Measurements from ENCODE around the gene DLL3. TPM values are rescaled to one million over a fixed set of nuclear protein-coding genes. Genes with fewer than 3 reads are reported as not detected.
A peak's percentile ranks its signal among the peaks of the same experiment; 100 is the strongest.

DLL3 gene
- total RNA-seq, 1 donor from 2014 or later: not detected

DNA sequence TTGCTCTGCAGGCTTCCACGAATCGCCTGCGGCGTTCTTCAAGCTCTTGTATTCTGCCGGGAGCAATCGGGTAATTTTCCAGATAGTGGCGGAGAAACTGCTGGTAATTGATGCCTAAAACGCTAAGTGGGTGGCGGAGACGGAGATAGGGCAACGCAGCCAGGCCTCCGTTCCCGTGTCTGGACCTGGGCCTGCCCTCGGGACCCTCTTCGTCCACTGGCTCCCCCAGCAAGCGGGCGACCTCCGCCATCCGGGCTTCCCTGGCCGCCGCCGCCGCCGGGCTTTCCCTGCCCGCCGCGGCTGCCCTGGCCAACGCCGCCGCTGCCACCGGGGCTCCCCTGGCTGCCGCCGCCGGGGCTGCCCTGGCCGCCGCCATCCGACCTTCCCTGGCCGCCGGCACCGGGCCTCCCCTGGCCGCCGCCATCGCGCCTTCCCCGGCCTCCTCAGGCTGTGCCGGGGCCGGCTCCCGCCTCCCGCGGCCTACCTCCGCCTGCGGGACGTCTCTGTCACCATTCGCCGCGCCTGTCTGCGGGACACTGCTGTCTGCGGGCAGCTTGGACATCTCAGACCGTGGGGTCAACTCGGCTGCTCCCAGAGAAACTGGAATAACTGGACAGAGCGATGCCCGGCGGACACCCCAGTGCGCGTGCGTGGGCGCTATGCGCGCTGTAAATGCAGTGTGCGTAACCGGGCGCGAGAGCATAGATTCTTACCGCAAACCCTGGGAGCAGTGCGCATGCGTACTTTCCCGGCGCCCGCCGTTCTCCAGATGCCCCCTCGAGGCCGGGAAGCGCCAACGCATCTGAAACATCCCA, 41.0 kb downstream of the DLL3 start, which contains the start of gene EID2:
TSS of gene EID2 (minus strand) at position 644 of the 815 bp plus-strand sequence. CDS start at position 562, 82 bp downstream.
- intact Hi-C loops (cut with DNase I): loop anchor here (5.0 kb wide), 1 partner anchor 102 kb away; the partner anchor contains the start of gene RPS16
- ATAC-seq (ENCODE audit: poor library complexity): peak; percentile 99
- DNase-seq: peak; percentile 98

DNA sequence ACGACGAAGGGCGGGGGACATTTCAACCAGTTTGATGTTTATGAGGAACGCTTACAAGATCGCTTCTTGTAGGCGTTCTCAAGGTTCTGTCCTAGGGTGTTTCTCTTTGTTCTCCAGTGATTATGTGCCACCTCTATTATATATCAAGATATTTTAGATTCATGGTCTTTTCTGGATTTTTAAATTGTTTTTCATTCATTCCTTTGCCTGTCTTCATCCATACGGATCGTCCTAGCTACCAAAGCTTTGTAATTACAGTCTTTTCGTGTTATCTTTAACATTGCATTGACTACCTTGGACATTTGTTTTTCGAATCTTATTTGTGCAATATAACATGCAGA, 41.6 kb downstream of the DLL3 start:
- intact Hi-C loops (cut with DNase I): loop anchor here (5.0 kb wide), 1 partner anchor 103 kb away; the partner anchor contains the start of gene RPS16
- DNase-seq (no peak), ATAC-seq (ENCODE audit: poor library complexity) (no peak)

DNA sequence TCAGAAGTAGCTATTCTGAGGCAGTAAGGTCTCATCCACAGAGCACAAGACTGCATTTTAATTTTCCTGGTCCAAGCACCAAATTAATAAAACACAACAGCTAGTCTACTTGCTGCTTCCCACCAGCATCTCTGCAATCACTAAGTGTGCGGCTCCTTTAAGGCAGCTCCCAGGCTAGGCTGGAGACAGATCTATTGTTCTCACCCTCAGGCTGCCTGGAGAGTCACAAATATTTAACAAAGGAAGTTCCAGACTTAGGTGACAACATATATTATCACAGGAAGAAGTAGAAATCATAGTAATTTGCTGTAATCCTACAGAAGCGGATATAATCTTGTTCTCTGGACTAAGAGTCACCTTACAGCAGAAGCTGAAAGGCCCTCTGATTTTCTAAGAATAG, 43.5 kb downstream of the DLL3 start:
- ATAC-seq (ENCODE audit: poor library complexity) (no peak), DNase-seq (no peak)
- intact Hi-C loops (cut with DNase I): loop anchor here (5.0 kb wide), 1 partner anchor 105 kb away; the partner anchor contains the start of gene RPS16

DNA sequence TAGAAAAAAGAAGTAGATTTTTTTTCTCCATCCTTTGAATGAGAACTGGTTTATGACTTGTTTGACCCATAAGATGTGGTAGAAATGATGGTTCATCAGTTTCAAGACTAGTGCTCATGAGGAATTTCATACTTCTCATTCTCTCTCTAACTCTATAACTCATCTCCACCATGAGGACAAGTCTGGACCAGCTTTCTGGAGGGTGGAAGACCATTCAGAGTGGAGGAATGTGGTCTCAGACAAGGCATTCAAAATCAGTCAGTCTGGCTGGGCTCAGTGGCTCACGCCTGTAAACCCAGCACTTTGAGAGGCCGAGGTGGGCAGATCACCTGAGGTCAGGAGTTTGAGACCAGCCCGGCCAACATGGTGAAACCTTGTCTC, 44.7 kb downstream of the DLL3 start:
- intact Hi-C loops (cut with DNase I): loop anchor here (5.0 kb wide), 1 partner anchor 106 kb away; the partner anchor contains the start of gene RPS16
- ATAC-seq (ENCODE audit: poor library complexity) (no peak), DNase-seq (no peak)

DNA sequence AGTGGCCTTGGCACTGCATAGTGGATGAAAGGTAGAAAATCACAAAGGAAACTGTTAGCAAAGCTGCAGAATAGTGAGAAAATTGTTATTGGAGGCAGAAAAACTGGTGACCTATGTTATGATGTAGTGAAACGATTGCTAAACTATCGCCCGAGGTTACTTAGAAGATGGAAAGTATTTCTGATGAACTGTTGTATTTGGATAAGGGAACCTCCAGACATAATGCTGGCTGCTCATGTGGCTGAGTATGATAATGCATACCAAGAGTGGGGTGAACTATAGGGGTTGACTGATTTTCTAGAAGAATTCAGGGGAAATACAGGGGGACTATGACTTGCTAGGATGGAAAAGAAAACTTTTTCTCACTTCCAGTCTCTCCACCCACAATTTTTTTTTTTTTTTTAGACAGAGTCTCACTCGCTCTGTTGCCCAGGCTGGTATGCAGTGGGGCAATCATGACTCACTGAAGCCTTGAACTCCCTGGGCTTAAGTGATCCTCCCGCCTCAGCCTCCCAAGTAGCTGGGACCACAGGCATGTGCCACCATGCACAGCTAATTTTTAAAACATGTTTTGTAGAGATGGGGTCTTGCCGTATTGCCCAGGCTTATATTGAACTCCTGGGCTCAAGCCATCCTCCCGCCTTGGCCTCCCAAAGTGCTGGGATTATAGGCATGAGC, 45.6 kb downstream of the DLL3 start:
- ATAC-seq (ENCODE audit: poor library complexity) (no peak), DNase-seq (no peak)
- intact Hi-C loops (cut with DNase I): loop anchor here (5.0 kb wide), 1 partner anchor 107 kb away; the partner anchor contains the start of gene RPS16

DNA sequence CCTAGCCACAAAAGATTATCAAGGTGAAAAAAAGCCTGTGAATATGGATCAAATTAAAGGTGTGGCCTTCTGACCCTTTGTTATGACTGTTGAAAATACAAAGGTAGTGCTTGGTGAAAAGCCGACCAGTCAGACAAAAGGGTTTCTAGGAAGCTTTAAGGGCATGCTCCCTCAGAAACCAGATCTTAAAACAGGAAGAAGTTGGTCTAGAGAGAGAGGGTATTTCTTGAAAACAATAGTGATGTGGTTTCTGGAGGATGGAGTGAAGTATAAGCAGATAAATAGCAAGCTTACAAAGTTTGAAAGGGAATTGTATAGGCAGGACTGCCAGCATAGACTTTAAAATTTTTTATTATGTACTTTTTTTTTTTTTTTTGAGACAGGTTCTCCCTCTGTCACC, 46.2 kb downstream of the DLL3 start:
- intact Hi-C loops (cut with DNase I): loop anchor here (5.0 kb wide), 1 partner anchor 108 kb away; the partner anchor contains the start of gene RPS16
- DNase-seq (no peak), ATAC-seq (ENCODE audit: poor library complexity) (no peak)

DNA sequence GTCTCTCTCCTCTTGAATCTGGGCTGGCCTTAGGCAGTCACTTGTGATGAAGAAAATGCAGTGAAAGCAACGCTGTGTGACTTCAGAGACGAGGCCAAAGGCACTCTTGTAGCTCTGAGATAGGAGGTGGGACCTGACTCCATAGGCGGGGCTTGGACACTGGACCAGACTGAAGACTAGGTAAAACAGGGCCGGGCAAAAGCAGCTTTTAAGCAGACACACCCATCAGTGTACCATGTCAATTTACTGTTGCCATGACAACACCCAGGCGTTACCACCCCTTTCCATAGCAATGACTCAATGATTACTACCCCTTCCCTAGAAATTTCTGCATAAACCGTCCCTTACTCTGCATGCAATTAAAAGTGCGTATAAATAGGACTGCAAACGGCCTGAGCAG, 47.9 kb downstream of the DLL3 start:
- DNase-seq (no peak), ATAC-seq (ENCODE audit: poor library complexity) (no peak)
- intact Hi-C loops (cut with DNase I): no loop called here

DNA sequence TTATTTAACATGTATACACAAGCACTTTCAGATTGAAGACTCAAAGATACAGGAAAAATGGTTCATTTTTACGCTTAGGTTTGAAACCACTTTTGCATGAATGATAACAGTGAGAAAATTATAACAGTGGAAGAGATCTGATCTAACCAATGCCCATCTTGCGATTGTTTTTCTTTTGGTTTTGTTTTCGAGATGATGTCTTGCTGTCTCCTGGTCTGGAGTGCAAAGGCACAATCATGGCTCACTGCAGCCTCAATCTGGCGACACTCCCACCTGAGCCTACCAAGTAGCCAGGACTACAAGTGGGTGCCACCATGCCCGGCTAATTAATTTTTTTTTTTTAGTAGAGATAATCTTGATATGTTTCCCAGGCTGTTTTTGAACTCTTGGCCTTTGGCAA, 51.5 kb downstream of the DLL3 start:
- ATAC-seq (ENCODE audit: poor library complexity) (no peak), DNase-seq (no peak)
- intact Hi-C loops (cut with DNase I): loop anchor here (5.0 kb wide), 1 partner anchor 122 kb away; no protein-coding TSS in a partner anchor

DNA sequence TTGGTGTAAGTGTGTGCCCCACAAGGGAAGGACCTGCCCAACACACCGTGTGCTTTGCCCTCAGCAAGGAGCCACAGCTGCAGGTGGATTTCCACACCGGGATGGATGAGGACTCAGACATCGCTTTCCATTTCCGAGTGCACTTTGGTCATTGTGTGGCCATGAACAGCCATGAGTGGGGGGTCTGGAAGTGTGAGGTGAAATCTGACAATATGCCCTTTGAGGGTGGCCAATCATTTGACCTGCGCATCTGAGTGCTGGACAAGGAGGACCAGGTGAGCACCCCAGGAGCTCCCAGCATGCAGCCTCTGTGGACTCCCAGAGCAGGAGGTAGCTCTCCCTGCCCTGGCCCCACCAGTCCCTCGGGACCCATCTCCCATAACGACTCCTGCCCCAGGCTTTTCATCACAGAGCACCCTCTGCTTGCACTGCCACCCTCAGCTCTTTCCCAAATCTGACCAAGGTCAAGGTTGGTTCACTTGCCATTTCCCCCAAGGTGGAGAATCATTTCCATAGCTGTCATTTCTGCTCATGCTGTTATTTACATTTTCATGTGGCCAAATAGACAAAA, 54.4 kb downstream of the DLL3 start:
- ATAC-seq (ENCODE audit: poor library complexity) (no peak), DNase-seq (no peak)
- intact Hi-C loops (cut with DNase I): loop anchor here (5.0 kb wide), 1 partner anchor 119 kb away; no protein-coding TSS in a partner anchor

DNA sequence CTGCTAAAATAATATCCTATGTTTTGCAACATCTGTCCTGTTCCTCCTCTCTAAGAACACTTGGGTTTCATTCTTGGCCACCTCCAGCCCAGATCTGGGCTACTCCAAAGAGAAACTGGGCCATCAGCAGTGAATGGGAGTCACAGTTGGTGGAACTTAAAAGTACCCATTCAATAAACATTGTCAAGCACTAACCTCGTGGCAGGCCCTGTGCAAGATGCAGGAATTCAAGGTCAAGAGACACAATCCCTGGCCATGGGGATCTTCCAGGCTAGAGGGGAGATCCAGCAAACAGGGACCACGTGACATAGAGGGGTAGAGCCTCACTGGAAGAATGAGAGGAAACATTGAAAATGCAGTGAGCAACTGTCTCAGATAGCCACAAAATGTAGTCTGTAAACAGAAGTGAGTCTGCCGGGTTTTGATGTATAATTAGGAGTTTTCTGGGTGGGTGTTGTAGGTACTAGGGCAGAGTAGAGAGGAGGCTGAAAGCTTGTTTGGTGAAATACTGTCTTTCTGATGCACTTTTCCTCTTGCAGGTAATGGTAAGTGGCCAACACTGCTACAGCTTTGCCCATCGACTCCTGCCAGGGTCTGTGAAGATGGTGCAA, 56.1 kb downstream of the DLL3 start:
- DNase-seq: no peak
- intact Hi-C loops (cut with DNase I): loop anchor here (5.0 kb wide), 1 partner anchor 117 kb away; no protein-coding TSS in a partner anchor
- no peak for ATAC-seq (ENCODE audit: poor library complexity)

DNA sequence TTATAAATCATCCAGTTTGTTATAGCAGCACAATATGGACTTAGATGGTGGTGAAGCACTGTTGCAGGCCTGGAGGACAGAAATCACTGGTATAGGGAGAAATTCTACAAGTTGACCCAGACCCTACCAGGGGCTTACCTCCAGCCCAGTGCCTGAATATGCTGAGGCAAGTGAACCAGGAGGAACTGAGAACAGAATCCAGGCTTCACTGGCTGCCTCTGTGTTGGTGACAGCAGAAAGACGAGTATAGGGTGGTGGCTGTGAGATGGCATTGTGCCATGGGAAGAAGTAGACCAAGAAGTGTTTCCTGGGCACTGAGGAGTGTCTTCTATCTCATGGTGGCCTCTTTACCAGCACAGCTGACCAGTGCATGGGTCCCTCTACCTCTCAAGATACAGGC, 57.1 kb downstream of the DLL3 start:
- intact Hi-C loops (cut with DNase I): no loop called here
- no peak for ATAC-seq (ENCODE audit: poor library complexity)

More for the DNA sequence above, 57.1 kb downstream of the DLL3 start:
- no peak for DNase-seq

Other genes with a start within 250 kb of the DLL3 start
- not detected for gene IFNL2, start 230.6 kb upstream of the DLL3 start, total RNA-seq
- not detected for gene IFNL1, start 202.5 kb upstream of the DLL3 start, total RNA-seq
- 0.40 TPM for gene LRFN1, start 178.1 kb upstream of the DLL3 start, total RNA-seq
- 17.1 TPM for gene GMFG, start 162.9 kb upstream of the DLL3 start, total RNA-seq
- 43.1 TPM for gene SAMD4B, start 156.5 kb upstream of the DLL3 start, total RNA-seq
- 32.0 TPM for gene PAF1, start 107.8 kb upstream of the DLL3 start, total RNA-seq
- gene MED29, start 107.6 kb upstream of the DLL3 start, total RNA-seq: 22.1 TPM
- gene ZFP36, start 92.1 kb upstream of the DLL3 start, total RNA-seq: 44.9 TPM
- 9.0 TPM for gene PLEKHG2, start 86.3 kb upstream of the DLL3 start, total RNA-seq
- gene RPS16, start 63.0 kb upstream of the DLL3 start, total RNA-seq: 1,176 TPM
- gene SUPT5H, start 53.4 kb upstream of the DLL3 start, total RNA-seq: 82.6 TPM
- 80.6 TPM for gene TIMM50, start 18.1 kb upstream of the DLL3 start, total RNA-seq
- gene SELENOV, start 16.2 kb downstream of the DLL3 start, total RNA-seq: not detected
- gene EID2B, start 33.9 kb downstream of the DLL3 start, total RNA-seq: 1.7 TPM
- gene EID2, start 41.2 kb downstream of the DLL3 start, total RNA-seq: 10.3 TPM
- not detected for gene LGALS13, start 103.6 kb downstream of the DLL3 start, total RNA-seq
- gene LGALS16, start 157.0 kb downstream of the DLL3 start, total RNA-seq: not detected
- gene LGALS14, start 205.5 kb downstream of the DLL3 start, total RNA-seq: not detected
- gene CLC, start 239.1 kb downstream of the DLL3 start, total RNA-seq: not detected

Data from Right ventricle myocardium superior (tissue), 1 donor.